ENCODE results near the gene SCD5. TPM values are rescaled to one million over a fixed set of nuclear protein-coding genes. Genes with fewer than 3 reads are reported as not detected.
A peak's percentile ranks its signal among the peaks of the same experiment; 100 is the strongest.

SCD5 gene
- total and polyA plus RNA-seq, 2 donors from 2014 or later = 41.2 to 55.7 TPM

DNA sequence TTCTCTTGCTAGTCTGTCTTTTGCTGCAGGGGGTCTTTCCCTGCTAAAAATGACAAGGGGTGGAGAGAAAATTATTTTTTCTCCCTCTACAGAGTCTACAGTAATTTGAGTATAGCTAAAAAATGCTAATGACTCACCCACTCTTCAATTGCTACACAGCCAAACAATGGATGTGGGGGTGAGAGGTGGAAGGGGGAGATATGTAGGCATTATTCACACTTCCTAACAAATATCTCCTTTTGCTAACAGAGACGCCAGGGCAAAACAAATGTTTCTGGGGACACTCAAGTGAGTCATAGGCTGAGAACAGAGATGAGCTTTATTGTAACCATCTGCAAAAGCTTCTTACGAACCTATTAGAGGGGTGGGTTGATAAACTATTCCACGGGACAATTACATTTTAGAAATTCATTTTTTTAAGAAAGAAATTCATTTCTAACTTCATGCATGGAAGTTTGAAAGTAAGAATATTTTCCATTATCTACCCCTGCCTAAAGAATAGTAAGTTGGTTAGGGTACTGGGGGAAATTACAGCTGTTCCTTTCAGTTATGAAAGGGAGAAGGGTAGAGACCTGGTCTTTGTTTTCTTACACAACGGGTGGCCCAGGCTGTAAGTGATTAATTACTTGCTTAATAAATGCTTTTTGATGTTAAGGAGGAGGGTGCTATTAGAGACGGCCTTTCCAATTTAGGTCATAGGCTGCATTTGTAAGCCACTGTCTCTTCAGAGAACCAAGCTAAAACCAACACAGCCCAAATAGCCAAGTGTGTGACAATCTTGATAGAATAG, 12.8 kb downstream of the SCD5 start:
- Histone ChIP-seq H3K36me3 (ENCODE audit: control insufficient read depth in 2 of 3, insufficient read depth in 3 of 3, low read length in 3 of 3) (no peaks in the 10 kb centered on the region), H3K4me1 (ENCODE audit: control insufficient read depth in 2 of 3, insufficient read depth in 2 of 3, low read depth in 1 of 3, low read length in 3 of 3) (peaks cover 0 to 10% (median 2%) of the 10 kb centered on the region in 3 donors), H3K9ac (ENCODE audit: low read length in 3 of 3) (no peak overlapping the region), H3K27me3 (ENCODE audit: control insufficient read depth, insufficient read depth, low read length) (no peaks in the 10 kb centered on the region), H3K4me3 (ENCODE audit: low read length in 3 of 3) (no peak overlapping the region), H3K27ac (ENCODE audit: low read depth in 2 of 2, low read length in 2 of 2) (no peak overlapping the region), H3K9me3 (ENCODE audit: control insufficient read depth in 2 of 3, insufficient read depth in 1 of 3, low read length in 3 of 3) (no peaks in the 10 kb centered on the region)
- intact Hi-C loops (cut with DNase I) = no loop called here
- TF ChIP-seq, protein P1, sequence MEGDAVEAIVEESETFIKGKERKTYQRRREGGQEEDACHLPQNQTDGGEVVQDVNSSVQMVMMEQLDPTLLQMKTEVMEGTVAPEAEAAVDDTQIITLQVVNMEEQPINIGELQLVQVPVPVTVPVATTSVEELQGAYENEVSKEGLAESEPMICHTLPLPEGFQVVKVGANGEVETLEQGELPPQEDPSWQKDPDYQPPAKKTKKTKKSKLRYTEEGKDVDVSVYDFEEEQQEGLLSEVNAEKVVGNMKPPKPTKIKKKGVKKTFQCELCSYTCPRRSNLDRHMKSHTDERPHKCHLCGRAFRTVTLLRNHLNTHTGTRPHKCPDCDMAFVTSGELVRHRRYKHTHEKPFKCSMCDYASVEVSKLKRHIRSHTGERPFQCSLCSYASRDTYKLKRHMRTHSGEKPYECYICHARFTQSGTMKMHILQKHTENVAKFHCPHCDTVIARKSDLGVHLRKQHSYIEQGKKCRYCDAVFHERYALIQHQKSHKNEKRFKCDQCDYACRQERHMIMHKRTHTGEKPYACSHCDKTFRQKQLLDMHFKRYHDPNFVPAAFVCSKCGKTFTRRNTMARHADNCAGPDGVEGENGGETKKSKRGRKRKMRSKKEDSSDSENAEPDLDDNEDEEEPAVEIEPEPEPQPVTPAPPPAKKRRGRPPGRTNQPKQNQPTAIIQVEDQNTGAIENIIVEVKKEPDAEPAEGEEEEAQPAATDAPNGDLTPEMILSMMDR (IDR thresholded peaks at IDR 0.05; ENCODE audit: borderline replicate concordance, extremely low read depth, insufficient read depth) = no peak
- FAIRE-seq (no peak), DNase-seq (no peak)

DNA sequence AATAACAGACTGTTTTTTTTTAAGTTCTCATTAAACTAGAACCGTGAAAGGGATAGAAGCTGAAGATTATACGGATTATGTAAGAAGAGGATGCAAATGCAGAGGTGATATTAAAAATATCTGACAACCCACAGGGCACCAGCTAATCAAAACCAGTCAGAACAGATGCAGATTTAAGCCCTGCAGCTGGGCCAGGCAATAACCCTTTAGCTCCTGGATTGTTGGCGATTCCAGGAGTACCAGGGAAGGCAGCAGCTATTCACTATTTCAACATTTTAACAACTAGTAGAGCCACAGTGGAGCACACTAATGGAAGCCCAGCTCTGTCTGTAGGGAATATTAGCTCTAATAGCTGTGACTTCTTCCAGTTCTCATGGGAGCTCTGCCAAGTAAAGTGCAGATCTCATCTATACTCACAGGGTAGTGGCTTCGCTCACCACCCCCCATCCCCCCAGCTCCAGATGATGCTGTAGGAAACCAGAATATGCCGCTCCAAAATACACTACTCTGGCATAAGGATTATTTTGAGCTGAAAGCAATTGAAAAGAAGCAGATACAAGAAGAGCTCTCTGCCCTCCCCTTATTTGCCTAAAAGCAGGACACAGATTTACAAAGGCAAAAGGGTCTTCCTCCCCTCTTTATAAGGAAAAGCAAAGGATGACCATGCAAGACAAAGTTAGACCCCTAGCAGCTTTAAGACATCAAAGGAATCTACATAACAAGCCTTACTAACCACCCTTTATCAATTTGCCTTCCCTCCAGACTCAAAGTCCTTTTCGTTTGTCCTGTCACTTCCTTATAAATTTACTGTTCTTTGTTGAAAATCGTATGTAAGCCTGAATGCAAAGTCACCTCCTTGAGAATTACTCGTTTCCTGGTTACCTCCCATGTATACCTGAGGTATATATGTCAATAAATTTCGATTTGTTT, 13.7 kb downstream of the SCD5 start:
- Histone ChIP-seq H3K4me1 (ENCODE audit: control insufficient read depth in 2 of 3, insufficient read depth in 2 of 3, low read depth in 1 of 3, low read length in 3 of 3) (peaks cover 2 to 15% (median 8%) of the 10 kb centered on the region in 3 donors), H3K9me3 (ENCODE audit: control insufficient read depth in 2 of 3, insufficient read depth in 1 of 3, low read length in 3 of 3) (no peaks in the 10 kb centered on the region), H3K4me3 (ENCODE audit: low read length in 3 of 3) (no peak overlapping the region), H3K27me3 (ENCODE audit: control insufficient read depth, insufficient read depth, low read length) (no peaks in the 10 kb centered on the region), H3K36me3 (ENCODE audit: control insufficient read depth in 2 of 3, insufficient read depth in 3 of 3, low read length in 3 of 3) (no peaks in the 10 kb centered on the region), H3K27ac (ENCODE audit: low read depth in 2 of 2, low read length in 2 of 2) (no peak overlapping the region), H3K9ac (ENCODE audit: low read length in 3 of 3) (peak overlapping the region in 1 of 3 donors; percentile 27)
- intact Hi-C loops (cut with DNase I) = no loop called here
- peak in 2 of 5 donors; percentile 14 to 19 for DNase-seq
- no peak for FAIRE-seq
- TF ChIP-seq, protein P1 (IDR thresholded peaks at IDR 0.05; ENCODE audit: borderline replicate concordance, extremely low read depth, insufficient read depth) = no peak

GRCh38 chr4:82782626-82783345, 15.8 kb downstream of the SCD5 start:
- Histone ChIP-seq H3K9ac (ENCODE audit: low read length in 3 of 3) (no peak overlapping the region), H3K9me3 (ENCODE audit: control insufficient read depth in 2 of 3, insufficient read depth in 1 of 3, low read length in 3 of 3) (no peaks in the 10 kb centered on the region), H3K4me3 (ENCODE audit: low read length in 3 of 3) (no peak overlapping the region), H3K27ac (ENCODE audit: low read depth in 2 of 2, low read length in 2 of 2) (peak overlapping the region in 1 of 2 donors; percentile 12), H3K36me3 (ENCODE audit: control insufficient read depth in 2 of 3, insufficient read depth in 3 of 3, low read length in 3 of 3) (no peaks in the 10 kb centered on the region), H3K4me1 (ENCODE audit: control insufficient read depth in 2 of 3, insufficient read depth in 2 of 3, low read depth in 1 of 3, low read length in 3 of 3) (peaks cover 2 to 16% (median 15%) of the 10 kb centered on the region in 3 donors), H3K27me3 (ENCODE audit: control insufficient read depth, insufficient read depth, low read length) (no peaks in the 10 kb centered on the region)
- DNase-seq (no peak), FAIRE-seq (no peak)
- intact Hi-C loops (cut with DNase I) = no loop called here
- TF ChIP-seq, protein P1 (IDR thresholded peaks at IDR 0.05; ENCODE audit: borderline replicate concordance, extremely low read depth, insufficient read depth) = no peak
